Psoas muscle (tissue), 8 donors: Measurements from ENCODE around the gene TMEM30A. TPM values are rescaled to one million over a fixed set of nuclear protein-coding genes. Genes with fewer than 3 reads are reported as not detected.
A peak's percentile ranks its signal among the peaks of the same experiment; 100 is the strongest.

ENCODE experiments used
- ATAC-seq, 4 donors: fragments of 200-7000 bp; cut with Tn5 transposase; one replicate each; pipeline ENCODE4 v1.9.1; 2020; ENCODE audit warnings: moderate library complexity in 3 of 4, mild to moderate bottlenecking in 2 of 4
- DNase-seq, 2 donors: peaks; one replicate each; pipeline ENCODE4 v3.0.0-alpha.2; 2020
- H3K27ac ChIP-seq: fragments of 200-600 bp; one replicate; pipeline ENCODE4 v1.8.0; 2022
- H3K27me3 ChIP-seq, 3 donors: fragments of 200-600 bp in 1 of 3; one replicate each; pipeline versions ENCODE4 v1.6.1 to v1.8.0; 2013 to 2022; ENCODE audit warnings: low read length in 2 of 3, mild to moderate bottlenecking in 2 of 3, moderate library complexity in 1 of 3; ENCODE audit not compliant: insufficient read depth in 3 of 3
- H3K36me3 ChIP-seq, 2 donors: fragments of 200-600 bp in 1 of 2; one replicate each; pipeline versions ENCODE4 v1.6.1 to v1.8.0; 2013 to 2022; ENCODE audit warnings: low read depth in 1 of 2, mild to moderate bottlenecking in 1 of 2, moderate library complexity in 1 of 2; ENCODE audit not compliant: insufficient read depth in 1 of 2
- H3K4me1 ChIP-seq: fragments of 200-600 bp; one replicate; pipeline ENCODE4 v1.8.0; 2022
- H3K4me3 ChIP-seq: fragments of 200-600 bp; one replicate; pipeline ENCODE4 v1.8.0; 2022; ENCODE audit warnings: mild to moderate bottlenecking
- H3K9me3 ChIP-seq: fragments of 200-600 bp; one replicate; pipeline ENCODE4 v1.8.0; 2022
- CTCF ChIP-seq: fragments of 200-600 bp; IDR thresholded peaks from one replicate; pipeline ENCODE4 v1.8.0; 2022; ENCODE audit warnings: antibody characterized with exemption
- WGBS, 3 donors: extraction: QIAGEN DNeasy Blood & Tissue Kit; methylation state at CpG; one replicate each; pipeline versions ENCODE4 v1.1.6 to v1.1.7; 2013; 5-methylcytosine and 5-hydroxymethylcytosine counted together
- intact Hi-C, 2 donors: fragments of 100-400 bp; cut with DNase I; formaldehyde crosslinking; loops; one replicate each; pipeline versions ENCODE4 v1.11.0 to v1.14.2; 2022
- polyA plus RNA-seq, 3 donors: library from polyadenylated mRNA; stranded (reverse); fragments of 200-250 nt; gene quantifications; one replicate each; pipeline ENCODE4 v1.2.3, GENCODE V29; 2013
- total RNA-seq, 4 donors: library from RNA; stranded (reverse); fragmentation: NEBNext Ultra II Directional in 2 of 4; extraction: Animal tissue kit (Norgen Biotek cat#: 25700) in 2 of 4; gene quantifications; one replicate each; pipeline versions ENCODE4 v1.2.1 to v1.2.4, GENCODE V29; 2021 to 2023
- donor health status: healthy with polysubstance abuse.
- donor health status: DM: no; HTN: no; CAD: no; lungs with moderate emphysema.
- donor health status: Bipolar disorder and iron deficiency.
- donor health status: healthy.
- donor health status: DM: yes; HTN: yes; CAD: no.
- donor health status: DM: no; HTN: no; CAD: no.
- donor health status: DM: no; HTN: no; CAD: no.
- donor health status: DM: yes; HTN: yes; CAD: no.

Gene TMEM30A
- total and polyA plus RNA-seq, 7 donors: 18.7 to 52.6 (median 37.6) TPM

DNA sequence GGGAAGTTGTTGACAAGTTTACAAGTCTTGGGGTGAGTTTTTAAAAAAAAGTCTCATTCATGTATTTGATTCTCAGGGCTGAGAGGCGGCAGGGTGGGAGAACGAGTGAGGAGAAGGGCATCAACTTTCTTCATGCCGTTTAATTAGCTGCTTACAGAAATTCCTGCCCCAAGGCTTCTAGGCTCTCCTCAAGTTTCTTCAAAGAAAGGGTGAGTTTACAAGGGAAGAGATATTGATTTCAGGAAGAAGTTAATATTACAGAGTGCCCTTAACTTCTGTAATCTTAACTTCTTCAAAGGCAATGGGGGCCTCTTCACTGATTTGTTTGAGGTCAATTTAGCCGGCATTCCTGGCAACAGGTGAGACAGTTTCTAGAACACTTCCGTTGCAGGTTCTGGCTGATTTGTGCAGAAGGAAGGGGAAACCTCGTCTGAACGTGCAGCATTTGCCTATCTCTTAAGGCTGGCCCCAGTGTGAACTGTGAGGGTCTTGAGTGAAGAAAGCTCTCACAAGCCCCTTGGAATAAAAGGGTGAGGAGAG, 75.3 kb downstream of the TMEM30A start:
- Histone ChIP-seq H3K27ac (no peak overlapping the region), H3K27me3 (peaks cover 0 to 41% (median 12%) of the 10 kb centered on the region in 3 donors), H3K4me3 (no peak overlapping the region), H3K4me1 (peaks cover 24% of the 10 kb centered on the region), H3K9me3 (no peaks in the 10 kb centered on the region), H3K36me3 (no peaks in the 10 kb centered on the region)
- DNase-seq (no peak), ATAC-seq (no peak)
- TF ChIP-seq CTCF: no peak
- 22 to 34% (median 27%) methylated on average over 7 of the region's 7 CpGs for WGBS, 3 donors
- intact Hi-C loops: loop anchor here (5.0 to 10.0 kb wide), 6 partner anchors 464 to 1534 kb away; no protein-coding TSS in a partner anchor

GRCh38 chr6:75208298-75209183, 76.1 kb downstream of the TMEM30A start:
- Histone ChIP-seq H3K9me3 (no peaks in the 10 kb centered on the region), H3K4me1 (peaks cover 25% of the 10 kb centered on the region), H3K27me3 (peaks cover 0 to 48% (median 12%) of the 10 kb centered on the region in 3 donors), H3K4me3 (peak overlapping the region; percentile 47), H3K36me3 (no peaks in the 10 kb centered on the region), H3K27ac (no peak overlapping the region)
- 10 to 15% (median 14%) methylated on average over 33 of the region's 33 CpGs for WGBS, 3 donors
- TF ChIP-seq CTCF: peak; percentile 88
- DNase-seq (peak; percentile 81 to 88), ATAC-seq (peak; percentile 70 to 81 (median 75))
- intact Hi-C loops: loop anchor here (5.0 to 10.0 kb wide), 6 partner anchors 464 to 1534 kb away; no protein-coding TSS in a partner anchor

GRCh38 chr6:75206576-75207342, 77.8 kb downstream of the TMEM30A start:
- H3K9me3 ChIP-seq: no peaks in the 10 kb centered on the region
- H3K4me1 ChIP-seq: peaks cover 25% of the 10 kb centered on the region
- intact Hi-C loops: loop anchor here (5.0 to 10.0 kb wide), 6 partner anchors 462 to 1532 kb away; no protein-coding TSS in a partner anchor
- no peaks in the 10 kb centered on the region for H3K36me3 ChIP-seq
- H3K27me3 ChIP-seq: peaks cover 0 to 66% (median 21%) of the 10 kb centered on the region in 3 donors
- no peak for TF ChIP-seq CTCF
- DNase-seq: peak in 1 of 2 donors; percentile 47
- peak overlapping the region; percentile 47 for H3K27ac ChIP-seq
- 26 to 33% (median 32%) methylated on average over 35 of the region's 35 CpGs for WGBS, 3 donors
- peak overlapping the region; percentile 68 for H3K4me3 ChIP-seq
- ATAC-seq: peak in 1 of 4 donors; percentile 2

DNA sequence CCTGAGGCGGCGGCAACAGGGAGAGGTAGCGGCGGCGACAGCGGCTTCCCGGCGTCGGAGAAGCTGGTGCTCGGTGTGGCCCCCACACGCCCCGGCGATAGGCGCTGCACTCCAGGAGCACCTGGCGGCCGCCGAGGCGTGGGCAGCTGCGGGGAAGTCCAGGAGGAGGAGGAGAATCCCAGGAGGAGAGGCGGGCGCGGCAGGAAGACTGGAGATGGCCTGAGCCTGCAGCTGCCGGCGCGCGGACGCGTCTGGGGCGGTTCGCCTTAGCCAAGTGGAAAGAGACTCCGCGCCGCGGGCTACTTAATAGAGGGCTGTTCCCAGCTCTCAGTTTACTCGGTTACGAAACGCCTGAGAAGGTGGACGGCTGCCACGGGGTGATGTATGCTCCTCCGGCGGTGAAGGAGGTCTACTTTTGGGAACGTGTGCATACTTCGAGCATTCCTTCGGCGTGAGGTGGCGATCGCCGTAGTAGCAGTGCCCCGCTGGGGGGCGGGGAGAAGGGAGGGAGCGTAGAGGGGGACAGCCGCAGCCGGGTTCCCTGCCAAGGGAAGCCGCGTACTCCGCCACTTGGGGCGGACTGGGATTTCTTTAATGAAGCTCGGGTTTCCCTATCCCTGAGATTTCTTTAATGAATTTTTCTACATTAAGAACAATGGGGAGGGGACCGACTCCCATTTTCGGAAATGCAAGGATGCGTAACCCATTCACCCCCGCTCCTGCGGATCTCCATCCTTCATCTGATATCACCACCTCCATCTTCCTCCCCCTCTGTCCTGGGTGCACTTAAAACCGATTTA, 78.6 kb downstream of the TMEM30A start, which contains the start of gene COL12A1:
Gene COL12A1 (minus strand): TSS at position 278 of the 800 bp plus-strand sequence. CDS start 3,261 bp downstream, outside the sequence.
- Histone ChIP-seq H3K27me3 (peaks cover 0 to 74% (median 21%) of the 10 kb centered on the region in 3 donors), H3K9me3 (no peaks in the 10 kb centered on the region), H3K4me3 (peak within 1 kb of the TSS; percentile 68), H3K27ac (peak within 1 kb of the TSS; percentile 47), H3K36me3 (no peaks in the 10 kb centered on the region), H3K4me1 (peaks cover 25% of the 10 kb centered on the region)
- WGBS, 3 donors: 0 to 1% (median 0%) methylated on average over 57 to 64 of the region's 64 CpGs
- TF ChIP-seq CTCF: no peak
- intact Hi-C loops: loop anchor here (5.0 to 10.0 kb wide), 6 partner anchors 461 to 1531 kb away; no protein-coding TSS in a partner anchor
- peak; percentile 95 to 97 for DNase-seq
- ATAC-seq: peak; percentile 72 to 84 (median 80)
